Activated CD8-positive, alpha-beta memory T cell treated with anti-CD3 and anti-CD28 coated beads, Interleukin-2, amount 50 U/mL, for 4 hours (primary cell): ENCODE measurements around the gene NDUFS4.
"Not testable (repeated sequence)": the region's sequence is repeated elsewhere in the genome, so short reads cannot be mapped to it uniquely, and the experiment has no call there.

Experiments used
- DNase-seq: peaks from one replicate; pipeline ENCODE4 v3.0.0-alpha.2; 2020

NDUFS4 gene

DNA sequence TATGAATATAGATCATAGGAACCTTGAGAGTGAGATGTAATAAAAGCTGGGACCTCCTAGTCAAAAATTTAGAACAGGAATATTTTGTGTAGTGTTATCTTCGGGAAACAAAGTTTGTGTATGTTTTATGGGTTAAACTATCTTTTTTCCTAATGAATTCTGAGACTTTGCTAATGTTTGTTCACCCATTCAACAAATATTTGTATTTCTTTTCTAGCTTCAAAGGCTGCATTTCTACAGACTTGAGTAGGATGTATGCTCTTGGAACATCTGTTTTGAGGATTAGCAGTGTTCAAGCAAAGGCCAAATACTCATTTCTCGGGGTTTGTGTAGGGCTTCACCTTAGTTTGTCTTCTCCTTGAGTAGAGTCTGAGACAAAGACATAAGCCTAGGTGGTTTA lies 16.2 kb downstream of the NDUFS4 start:
- no peak for DNase-seq

- no peak for DNase-seq
Observed at GRCh38 chr5:53578854-53579253, 18.4 kb downstream of the NDUFS4 start.

DNA sequence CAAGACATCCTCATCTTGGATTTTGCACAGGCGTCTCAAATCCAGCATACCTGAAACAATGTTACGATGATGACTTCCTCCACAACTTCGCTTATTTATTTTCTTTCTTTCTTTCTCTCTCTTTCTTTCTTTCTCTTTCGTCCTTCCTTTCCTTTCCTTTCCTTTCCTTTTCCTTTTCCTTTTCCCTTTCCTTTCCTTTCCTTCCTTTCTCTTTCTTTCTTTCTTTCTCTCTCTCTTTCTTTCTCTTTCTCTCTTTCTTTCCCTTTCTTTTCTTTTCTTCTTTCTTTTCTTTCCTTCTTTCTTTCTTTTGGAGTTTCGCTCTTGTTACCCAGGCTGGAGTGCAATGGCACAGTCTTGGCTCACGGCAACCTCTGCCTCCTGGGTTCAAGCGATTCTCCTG lies 20.1 kb downstream of the NDUFS4 start:
- no peak for DNase-seq

DNA sequence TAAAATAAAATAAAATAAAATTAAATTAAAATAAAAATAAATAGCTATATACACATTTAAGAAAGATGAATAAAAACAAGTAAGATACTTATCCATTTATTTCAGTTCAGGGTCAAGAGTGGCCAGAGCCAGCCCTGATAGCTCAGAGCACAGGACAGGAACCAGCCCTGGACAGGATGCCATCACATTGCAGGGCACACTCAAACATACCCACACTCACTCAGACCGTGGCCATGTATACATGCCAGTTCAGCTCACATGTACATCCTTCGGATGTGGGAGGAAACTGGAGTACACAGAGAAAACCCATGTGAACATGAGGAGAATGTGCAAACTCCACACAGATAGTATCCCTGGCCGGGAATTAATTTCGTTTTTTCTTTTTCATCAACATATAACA lies 21.8 kb downstream of the NDUFS4 start:
- no peak for DNase-seq

DNA sequence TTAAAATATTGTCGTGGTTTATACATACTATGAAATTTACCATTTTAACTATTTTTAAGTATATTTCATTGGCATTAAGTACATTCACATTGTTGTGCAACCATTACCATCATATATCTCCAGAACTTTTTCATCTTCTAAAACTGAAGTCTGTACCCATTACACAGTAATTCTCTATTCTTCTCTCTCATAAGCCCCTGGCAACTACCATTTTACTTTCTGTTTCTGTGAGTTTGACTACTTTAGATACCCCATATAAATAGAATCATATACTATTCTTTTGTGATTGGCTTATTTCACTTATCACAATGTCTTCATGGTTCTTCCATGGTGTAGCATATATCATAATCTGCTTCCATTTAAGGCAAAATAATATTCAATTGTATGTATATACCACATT lies 30.3 kb downstream of the NDUFS4 start:
- DNase-seq = no peak

- no peak for DNase-seq
Observed at GRCh38 chr5:53594419-53594818, 34.0 kb downstream of the NDUFS4 start.

DNA sequence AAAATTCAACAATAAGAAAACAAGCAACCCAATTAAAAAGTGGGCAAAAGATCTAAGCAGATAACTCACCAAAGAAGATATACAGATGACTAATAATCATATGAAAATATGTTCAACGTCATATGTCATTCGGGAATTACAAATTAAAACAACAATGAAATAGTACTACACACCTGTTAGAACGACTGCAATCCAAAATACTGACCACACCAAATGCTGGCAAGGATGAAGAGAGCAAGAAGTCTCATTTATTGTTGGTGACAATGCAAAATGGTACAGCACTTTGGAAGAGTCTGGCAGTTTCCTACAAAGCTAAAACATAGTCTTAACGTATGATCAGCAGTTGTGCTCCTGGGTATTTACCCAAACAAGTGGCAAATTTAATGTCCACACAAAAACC lies 37.5 kb downstream of the NDUFS4 start:
- no peak for DNase-seq

DNA sequence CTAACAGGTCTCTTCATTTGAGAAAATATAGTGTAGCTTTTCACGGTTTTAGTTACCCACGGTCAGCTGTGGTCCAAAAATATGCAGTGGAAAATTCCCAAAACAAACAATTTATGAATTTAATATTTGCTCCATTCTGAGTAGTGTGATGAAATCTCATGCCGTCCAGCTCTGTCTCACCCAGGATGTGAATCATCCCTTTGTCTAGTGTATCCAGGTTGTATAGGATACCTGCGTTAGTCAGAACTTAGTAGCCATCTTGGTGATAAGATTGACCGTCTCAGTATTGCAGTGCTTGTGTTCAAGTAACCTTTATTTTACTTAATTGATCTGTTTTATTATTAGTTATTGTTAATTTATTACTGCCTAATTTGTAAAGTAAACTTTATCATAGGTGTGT lies 41.1 kb downstream of the NDUFS4 start:
- DNase-seq = no peak

DNA sequence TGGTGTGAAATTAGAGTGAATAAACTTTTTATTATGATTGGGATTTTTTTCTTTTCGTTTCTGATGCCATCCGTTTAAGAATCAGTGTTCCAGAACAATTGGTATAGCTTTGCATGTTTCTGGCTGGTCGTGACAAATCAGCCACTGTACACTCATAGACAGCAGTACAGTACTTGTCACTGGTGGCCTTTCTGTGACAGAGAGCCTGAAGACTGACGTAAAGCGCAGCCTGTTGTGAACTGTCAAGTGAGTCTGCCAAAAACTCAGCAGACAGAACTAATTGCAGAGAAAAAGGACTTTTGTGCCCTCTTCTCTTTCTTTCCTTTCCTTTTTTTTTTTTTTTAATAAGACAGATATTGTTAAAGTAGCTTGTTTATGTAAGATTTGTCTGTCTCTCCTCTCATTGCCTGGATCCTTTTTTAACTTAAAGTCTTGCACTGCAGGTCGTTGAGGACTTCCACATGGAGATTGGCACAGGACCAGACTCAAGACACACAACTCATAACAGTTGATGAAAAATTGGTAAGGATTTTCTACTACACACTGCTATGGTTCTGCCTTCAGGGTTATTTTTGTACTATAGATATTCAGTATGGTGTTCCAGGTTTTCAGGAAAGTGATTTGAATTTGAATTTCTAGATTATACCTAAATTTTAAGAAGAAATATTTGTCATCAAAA lies 42.7 kb downstream of the NDUFS4 start:
- no peak for DNase-seq

GRCh38 chr5:53604309-53604708 lies 43.9 kb downstream of the NDUFS4 start:
- DNase-seq = no peak

DNA sequence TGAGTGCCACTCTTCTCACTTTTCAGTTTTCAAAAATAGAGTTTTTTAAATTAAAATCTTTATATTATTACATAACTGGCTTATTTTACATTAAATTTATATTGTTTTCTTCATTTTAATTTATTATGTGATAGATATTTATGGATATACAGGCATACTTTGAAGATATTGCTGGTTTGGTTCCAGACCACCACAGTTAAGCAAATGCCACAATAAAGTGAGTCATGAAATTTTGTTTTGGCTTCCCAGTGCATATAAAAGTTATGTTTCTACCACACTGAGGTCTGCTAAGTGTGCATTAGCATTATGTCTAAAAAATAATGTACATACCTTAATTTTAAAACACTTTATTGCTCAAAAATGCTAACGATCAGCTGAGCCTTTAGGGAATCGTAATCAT lies 47.4 kb downstream of the NDUFS4 start:
- DNase-seq = no peak

- DNase-seq = not testable (repeated sequence)
Observed at GRCh38 chr5:53608897-53609296, 48.5 kb downstream of the NDUFS4 start.

- no peak for DNase-seq
Observed at GRCh38 chr5:53613061-53613460, 52.6 kb downstream of the NDUFS4 start.

- DNase-seq = no peak
Observed at GRCh38 chr5:53613536-53613935, 53.1 kb downstream of the NDUFS4 start.

DNA sequence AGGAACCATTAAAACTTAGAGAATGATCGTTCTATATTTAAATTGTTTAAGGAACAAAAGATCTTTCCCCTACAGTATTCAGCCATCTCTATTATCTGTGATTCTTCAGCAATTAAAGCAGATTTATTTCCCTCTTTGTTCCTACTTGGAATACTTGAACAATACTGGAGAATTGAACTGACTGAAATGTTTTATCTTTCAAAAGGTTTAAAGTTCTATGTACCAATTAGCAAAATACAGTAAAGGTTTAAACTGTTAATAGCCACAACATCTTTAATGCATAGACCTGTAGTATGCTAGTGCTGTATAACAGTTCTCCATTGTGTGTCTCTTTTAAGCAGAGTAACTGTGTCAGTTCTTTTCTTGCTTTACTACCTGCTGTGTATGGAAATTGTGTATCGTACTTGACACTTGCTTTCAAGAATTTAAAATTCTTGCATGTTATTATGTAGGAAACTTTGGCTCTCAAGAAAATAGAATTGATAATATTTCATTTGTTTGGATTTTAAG lies 54.0 kb downstream of the NDUFS4 start:
- DNase-seq = no peak

DNA sequence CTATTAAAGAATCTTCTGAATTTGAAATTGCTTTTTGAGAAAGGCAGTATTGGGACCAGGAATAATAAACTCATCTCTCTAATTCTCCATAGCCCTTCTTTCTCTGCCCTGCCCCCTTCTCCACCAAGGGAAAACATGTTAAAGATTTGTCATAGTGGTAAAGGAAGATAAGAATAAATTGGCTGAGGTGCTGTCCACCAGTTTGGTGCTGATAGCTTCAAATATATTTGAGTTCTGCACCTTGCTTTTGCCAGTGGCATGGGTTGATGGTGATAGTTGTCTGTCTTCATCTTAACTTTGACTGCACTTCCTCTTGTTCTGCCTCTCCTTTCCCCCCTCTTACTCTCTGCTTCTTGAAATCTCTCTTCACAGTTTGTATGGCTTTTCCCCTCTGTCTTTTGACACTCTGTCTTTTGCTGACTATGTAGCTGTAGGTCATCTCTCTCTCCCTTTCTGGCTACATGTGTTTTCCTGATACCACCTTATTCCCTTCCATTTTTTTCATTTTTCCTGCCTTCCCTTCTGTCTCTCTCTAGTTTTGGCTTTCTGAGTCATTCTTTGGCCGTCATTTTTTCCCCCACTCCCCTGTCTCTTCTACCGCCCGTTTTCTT lies 56.6 kb downstream of the NDUFS4 start:
- no peak for DNase-seq

DNA sequence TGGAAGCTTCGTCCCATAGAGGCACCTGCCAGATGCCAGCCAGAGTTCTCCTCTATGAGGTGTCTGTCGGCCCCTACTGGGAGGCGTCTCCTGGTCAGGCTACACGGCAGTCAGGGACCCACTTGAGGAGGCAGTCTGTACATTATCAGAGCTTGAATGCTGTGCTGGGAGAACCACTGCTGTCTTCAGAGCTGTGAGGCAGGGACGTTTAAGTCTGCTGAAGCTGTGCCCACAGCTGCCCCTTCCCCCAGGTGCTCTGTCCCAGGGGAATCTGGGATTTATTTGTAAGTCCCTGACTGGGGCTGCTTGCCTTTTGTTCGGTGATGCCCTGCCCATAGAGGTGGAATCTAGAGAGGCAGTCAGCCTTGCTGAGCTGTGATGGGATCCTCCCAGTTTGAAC lies 70.8 kb downstream of the NDUFS4 start:
- no peak for DNase-seq

DNA sequence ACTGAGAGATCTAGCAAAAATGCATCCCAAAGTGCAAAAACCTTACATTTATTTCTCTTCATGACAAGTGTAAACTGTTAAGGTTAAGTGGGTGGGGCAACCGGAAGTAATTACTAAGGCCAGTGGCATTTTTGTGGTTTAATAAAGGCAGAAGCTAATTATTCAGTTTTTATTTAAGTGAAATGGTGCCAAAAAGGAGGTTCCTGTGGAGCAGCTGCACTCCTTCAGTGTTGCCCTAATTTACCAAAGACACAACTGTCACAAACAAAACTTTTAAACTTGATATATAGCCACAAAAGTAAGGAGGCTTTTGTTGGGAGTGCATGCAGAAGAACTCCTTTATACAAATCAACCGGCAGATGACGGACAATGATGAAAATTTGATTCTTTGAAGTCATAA lies 81.6 kb downstream of the NDUFS4 start:
- no peak for DNase-seq

- no peak for DNase-seq
Observed at GRCh38 chr5:53643445-53643844, 83.0 kb downstream of the NDUFS4 start.

GRCh38 chr5:53645078-53645477 lies 84.6 kb downstream of the NDUFS4 start:
- no peak for DNase-seq

- DNase-seq = no peak
Observed at GRCh38 chr5:53649352-53649751, 88.9 kb downstream of the NDUFS4 start.

DNA sequence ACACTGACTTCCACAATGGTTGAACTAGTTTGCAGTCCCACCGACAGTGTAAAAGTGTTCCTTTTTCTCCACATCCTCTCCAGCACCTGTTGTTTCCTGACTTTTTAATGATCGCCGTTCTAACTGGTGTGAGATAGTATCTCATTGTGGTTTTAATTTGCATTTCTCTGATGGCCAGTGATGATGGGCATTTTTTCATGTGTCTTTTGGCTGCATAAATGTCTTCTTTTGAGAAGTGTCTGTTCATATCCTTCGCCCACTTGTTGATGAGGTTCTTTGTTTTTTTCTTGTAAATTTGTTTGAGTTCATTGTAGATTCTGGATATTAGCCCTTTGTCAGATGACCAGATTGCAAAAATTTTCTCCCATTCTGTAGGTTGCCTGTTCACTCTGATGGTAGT lies 100.1 kb downstream of the NDUFS4 start:
- DNase-seq = not testable (repeated sequence)

GRCh38 chr5:53665313-53665712 lies 104.9 kb downstream of the NDUFS4 start:
- not testable (repeated sequence) for DNase-seq

DNA sequence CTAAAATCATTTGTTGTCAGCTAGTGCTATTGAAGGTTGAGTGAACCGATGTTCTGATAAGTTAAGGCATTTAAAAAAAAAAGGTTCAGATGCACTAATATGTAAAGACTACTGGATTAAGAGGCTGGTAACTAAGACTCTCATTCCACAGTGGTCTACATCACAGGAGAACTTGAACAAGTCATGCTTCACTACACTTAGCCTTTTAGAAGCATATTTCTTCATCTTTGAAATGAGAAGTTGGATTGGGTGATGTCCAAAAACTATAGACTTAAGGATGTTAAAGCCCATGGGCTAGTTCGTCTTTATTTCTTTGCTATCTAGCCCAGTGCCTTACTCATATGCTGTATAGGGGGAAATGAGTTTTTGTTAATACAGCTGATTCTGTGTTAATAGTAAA lies 107.2 kb downstream of the NDUFS4 start:
- DNase-seq = no peak

- DNase-seq = no peak
Observed at GRCh38 chr5:53671447-53671846, 111.0 kb downstream of the NDUFS4 start.
